ENCODE measurements around the gene SSBP1.
"Not testable (repeated sequence)": the region's sequence is repeated elsewhere in the genome, so short reads cannot be mapped to it uniquely, and the experiment has no call there.

SSBP1 gene

DNA sequence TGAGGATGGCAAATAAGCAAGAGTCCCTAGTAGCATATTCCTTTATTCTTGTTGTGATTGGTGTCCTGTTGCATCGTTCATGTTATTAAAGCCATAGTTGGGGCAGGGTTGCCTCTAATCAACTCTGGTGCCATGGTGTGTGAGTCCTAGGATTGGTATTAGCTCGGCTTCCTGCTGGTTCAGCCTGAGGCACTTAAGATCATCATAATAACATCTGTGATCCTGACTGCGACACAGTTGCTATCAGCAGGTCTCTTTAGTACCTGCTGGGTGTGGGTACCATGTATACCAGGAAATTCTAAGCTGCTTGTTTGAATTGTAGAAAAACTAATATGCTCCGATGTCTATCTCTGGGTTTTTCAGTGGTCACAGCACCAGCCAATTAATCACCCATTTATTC is 28.4 kb upstream of the SSBP1 start:
- no peak for DNase-seq

DNA sequence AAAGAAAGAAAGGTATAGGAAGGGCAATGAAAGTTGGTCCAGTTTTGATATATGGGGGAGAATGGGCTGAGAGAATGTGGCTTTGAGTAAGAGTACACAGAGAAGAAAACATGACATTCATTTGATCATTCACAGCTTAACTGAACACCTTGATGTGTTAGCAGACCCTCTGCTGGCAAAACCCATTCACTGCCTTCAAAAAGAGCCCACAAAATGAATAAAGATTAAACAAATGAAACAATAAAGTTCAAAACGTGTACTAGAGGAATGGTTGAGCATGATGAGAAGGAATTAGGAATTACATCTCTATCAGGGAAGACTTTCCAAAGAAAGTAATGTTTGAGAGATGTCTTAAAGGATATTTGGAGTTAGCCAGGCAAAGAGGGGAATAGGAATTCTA is 27.9 kb upstream of the SSBP1 start:
- DNase-seq: no peak

DNA sequence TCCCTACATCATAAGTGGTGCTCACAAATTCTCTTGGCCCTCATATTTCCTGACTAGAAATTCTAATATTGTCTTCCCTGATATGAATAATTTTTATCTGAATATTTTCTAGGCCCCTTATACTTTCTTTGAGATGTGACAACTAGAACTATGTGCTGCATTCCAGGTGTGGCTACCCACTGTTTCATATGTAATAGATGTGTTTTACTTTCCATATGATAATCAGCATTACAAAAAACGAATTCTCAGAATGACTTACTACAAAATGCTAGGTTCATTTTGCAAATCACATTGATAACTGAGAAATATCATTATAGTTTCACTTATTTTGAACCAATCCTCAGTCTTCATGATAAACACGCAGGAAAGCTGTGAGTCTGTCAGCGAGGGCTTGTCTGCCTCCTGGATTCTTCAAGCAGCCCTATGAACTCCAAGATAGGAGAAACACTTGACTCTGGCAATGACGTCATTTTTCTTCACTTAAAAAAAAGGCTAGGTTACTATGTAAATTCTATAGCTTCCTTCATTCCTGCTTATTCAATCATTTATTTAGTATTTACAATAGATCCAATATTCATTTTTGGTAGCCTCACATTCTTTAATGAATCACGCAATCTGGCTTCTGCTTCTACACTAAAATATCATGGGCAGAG is 25.4 kb upstream of the SSBP1 start:
- no peak for DNase-seq

DNA sequence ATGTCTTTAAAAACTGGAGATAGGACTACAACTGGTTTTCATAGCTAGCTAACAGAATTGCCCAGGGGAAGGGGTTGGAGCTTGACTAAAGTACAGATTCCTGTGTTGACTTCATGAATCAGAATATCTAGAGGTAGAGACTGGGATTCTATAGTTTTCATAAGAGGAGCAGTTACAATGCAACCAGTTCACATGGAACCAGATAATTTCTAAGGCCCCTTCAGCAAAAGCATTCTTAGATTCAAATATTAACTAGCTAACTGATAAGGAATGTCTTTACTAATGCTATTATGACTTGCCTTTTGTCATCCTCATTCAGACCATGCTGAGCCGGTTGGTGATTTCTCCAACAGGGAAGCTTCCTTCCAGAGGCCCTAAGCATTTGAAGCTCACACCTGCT is 24.3 kb upstream of the SSBP1 start:
- no peak for DNase-seq

DNA sequence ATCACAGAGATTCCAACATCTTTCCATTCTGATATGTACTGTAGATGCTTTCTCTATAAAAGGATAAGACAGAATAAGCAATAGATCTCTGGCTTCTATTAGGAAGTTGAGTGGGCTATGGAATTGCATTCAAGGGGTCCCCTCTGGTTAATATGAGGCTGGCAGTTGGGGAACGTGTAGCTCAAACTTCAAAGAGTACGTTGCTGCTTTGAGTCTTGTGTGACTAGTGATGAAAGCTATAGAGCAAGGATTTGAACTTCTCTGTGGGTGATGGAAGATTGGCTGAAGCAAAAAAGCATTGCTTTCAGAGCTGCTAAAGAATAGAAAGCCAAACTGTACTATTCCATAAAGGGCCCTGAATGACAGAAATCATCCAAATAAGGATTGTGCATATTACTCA is 23.6 kb upstream of the SSBP1 start:
- no peak for DNase-seq

DNA sequence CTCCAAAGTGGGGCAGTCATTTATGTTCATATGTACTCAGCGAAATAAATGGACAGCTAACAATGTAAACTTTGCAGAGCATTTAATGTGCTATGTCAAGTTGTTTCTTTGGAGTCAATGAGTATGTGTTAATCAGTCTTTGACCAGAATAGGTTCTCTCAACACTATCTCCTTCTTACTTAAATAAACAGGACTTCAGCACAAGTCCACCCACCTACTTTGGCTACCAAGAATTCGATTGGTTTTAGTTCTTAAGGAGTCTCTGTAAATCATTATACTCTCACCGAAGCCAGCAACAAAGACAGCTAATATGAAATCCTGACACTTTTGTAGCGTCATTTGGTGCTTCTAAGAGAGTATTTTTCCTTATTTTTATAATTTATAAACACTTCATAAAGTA is 23.1 kb upstream of the SSBP1 start:
- DNase-seq: no peak

DNA sequence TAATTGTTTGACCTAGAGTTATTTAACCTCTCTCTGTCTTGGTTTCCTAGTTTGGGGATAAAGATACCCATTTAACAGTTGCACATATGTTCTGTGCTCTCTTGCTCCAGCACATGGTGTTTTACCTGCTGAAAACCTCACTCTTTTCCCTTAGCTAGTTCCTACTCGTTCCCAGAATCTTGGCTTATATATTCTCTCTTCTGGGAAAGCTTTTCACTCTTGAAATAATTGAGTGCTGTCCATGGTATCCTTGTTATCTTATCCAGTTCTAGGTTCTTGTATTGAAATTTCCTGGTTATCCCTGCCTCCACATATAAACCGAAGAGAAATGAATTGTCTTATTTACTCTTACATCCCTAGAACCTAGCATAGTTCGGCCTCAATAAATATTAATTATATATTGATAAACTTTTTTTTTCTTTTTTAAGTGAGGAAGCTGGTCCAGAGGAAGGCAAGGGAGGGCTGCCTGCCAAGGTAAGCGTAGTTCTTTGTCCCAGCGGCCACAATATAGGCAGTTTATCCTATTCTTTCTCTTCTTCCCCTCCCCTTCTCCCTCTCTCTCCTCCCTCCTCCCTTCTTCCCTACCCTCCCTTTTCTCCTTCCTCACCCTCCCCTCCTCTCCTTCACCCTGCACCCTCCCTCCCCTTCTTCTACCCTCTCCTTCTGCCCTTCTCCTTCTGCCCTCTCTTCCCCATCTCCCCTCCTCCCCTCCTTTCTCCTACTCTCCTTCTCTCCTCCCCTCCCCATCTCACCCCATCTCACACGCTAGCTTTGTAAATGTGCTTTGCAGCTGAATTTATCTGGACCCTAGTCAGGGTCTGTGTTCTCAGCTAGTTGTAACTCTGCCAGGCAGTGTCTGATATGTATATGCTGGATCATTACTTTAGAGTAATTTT is 22.1 kb upstream of the SSBP1 start:
- DNase-seq: no peak

DNA sequence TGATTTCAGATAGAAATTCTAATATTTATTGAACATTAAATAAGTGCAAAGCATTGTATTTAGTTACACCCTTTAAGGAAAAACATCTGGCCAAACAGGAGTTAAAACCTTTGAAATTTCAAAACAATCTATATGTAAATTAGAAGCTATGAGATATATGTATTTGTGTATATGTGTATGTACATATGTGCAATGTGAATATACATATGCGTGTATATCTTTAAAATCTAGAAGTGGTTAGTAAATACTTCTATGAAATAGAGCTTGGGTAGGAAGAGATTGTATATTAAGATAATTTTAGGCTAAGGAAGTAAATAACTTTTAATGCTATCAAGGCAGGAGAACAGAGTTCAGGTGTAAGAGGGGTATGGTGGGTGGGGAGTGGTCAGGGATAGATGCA is 20.7 kb upstream of the SSBP1 start:
- no peak for DNase-seq

DNA sequence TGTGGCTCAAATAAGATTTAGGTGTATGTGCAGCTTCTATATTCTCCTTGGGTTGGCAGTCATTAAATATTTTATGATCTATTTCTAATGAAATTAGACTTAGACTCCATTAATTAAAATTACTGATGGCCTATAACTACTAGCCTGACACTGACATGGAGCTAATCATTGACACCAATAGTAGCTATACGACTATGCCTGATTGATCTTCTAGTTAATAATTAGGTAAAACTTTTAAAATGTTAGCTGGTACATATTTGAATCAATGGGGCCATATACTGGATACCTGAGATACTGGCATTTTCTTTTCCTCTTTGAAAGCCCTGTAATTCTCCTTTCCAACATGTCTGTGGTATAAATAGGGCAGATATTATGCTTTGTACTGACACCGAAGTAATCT is 15.6 kb upstream of the SSBP1 start:
- no peak for DNase-seq

DNA sequence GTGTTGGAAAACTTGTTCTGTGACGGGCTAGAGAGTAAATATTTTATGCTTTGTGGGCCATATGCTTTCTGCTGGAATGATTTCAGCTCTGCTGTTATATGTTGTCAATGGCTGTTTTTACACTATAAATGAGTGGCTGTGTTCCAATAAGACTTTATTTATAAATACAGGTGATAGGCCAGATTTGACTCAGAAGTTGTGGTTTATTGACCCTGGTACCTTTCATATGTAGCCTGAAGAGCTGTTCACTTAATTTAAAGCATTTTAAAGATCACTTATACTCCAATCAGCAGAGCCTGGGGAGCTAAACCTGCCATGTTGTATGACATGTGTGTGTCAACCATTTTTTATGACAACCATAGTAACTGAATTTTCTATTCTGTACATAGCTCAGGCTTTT is 9.1 kb upstream of the SSBP1 start:
- DNase-seq: no peak

DNA sequence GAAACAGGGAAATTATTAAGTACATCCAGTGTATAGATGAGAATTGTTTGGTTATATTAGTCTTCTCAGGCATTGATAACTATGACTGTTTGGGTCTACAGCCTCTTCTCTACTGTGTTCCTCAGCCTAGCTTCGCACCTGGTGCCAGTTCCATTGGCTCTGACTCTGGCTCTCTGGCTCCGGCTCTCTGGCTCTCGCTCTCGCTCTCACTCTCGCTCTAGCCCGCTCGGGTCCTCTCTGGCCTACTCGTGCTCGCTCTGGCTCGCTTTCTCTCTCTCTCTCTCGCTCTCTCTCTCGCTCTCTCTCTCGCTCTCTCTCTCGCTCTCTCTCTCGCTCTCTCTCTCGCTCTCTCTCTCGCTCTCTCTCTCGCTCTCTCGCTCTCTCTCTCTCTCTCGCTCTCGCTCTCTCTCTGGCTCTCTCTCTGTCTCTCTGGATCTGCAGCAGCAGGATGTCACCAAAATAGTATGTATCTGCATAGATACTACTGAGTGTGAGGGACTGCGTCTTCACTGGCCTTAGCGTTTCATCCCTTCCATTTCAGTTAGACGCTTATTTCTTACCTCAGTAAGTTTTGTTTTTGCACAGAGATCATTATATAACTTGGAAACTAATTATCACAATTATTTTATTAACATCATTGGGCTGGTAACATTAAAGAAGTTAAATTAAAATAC is 6.5 kb upstream of the SSBP1 start:
- DNase-seq: no peak

DNA sequence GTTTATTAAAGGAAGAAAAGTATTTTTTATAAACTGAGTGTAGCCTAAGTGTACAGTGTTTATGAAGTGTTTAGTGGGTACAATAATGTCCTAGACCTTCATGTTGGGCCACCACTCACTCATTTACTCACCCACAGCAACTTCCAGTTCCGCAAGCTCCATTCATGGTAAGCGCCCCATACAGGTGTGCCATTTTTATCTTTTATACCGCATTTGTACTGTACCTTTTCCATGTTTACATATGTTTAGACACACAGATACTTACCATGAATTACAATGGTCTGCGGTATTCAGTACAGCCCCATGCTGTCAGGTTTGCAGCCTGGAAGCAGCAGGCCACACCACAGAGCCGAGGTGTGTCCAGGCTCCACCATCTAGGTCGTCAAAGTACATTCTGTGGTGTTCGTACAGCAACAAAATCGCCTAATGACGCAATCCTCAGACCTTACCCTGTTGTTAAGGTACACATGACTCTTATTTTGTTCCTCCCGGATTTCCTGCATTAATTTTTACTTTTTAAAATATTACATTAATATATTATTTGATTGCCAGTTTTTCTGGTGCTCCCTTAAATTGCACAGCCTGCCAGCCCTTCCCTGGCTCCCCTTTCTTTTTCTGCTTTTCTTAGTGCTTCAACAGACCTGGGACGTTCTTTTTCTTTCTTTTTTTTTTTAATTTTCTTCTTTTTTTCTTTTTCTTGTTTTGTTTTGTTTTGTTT is 881 bp upstream of the SSBP1 start:
- peak; percentile 18 for DNase-seq

DNA sequence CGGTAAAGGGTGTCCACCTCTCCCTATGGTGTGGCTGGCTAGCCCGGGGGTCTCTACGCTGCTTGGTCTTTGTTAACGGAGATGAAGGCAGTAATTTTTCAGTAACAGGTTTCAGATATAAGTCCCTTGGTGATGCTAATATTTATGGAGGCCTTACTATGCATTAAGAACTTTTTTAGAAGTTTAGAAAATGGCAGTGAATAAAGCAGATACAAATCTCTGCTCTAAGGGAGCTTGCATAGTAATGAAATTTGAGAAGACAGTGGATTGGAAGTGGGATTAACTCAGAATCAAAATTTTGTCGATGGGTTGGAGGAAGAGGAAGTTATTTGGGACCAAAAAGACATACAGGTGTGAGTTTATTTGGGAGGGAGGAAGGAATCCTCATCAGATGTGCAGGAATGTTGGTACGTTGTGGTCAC is 445 bp downstream of the SSBP1 start:
- DNase-seq: no peak

DNA sequence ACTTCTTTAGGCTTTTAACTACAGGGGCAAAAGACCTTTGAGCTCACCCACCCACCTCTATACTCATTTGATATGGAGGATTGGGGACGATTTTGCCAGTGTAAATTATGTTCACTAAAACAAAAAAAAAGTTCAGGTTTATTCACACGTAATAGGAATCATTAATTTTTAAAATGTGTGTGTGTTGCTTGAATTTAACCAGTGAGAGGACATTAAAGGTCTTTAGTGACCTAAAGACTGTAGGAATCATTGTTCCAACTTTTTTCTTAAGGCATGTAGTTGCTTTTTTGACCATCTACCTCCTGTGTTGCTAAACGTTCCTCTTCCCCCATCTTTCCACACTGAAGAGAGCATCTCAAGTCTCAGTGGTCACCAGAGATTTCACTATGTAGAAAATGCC is 1.1 kb downstream of the SSBP1 start:
- DNase-seq: no peak

DNA sequence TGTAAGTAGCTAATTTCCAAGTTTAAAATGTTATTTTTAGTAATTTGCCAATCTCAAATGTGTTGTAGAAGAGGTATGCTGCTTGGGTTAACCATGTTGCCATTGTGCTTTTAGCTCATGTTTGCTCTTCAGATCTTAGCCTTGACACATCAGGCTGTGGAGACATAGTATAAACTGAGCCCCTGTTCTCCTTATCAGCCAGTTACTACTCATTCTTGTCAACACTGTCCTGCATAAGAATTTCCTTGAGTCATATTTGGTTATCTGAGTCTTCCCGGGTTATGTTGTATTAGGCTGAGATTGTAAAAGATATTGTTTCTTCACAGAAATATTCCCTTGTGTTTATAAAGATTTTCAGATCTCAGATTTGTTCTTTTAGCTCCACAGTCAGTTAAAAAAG is 4.1 kb downstream of the SSBP1 start:
- no peak for DNase-seq

DNA sequence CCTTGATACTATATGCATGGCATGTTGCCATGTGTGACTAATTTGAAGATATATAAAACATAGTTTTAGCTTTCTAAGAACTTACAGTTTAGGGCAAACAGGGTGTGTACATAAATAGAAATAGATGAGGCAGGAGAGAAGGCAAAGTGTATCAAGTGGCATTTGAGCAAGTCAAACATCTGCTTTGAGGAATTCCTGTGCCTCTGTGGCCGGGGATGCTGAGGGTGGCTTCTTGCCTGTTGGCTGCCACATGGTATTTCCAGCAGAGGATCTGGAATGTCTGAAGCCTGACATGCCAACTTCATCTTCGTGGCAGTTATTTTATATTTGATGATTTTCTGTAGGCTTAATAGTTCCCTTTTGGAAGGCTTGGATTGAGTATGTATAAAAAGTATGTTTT is 6.0 kb downstream of the SSBP1 start:
- DNase-seq: no peak

DNA sequence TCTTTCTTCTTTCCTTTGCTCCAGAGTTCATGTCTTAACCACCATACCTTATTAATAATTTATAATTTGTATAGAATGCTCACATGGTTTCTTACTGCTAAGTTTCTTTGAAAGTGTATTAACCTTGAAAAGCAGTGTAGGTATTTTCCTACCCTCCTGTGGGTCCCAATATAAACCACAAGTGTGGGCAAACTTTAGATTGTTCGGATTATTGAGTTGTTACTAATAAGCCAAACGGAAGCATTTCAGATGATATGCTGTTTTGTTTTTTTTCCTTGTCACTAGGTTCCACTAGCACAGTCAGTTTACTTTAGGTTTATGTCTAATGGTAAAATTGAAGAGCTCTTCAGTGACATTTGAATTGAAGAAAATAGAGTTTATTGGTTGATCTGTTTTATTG is 10.2 kb downstream of the SSBP1 start:
- no peak for DNase-seq

DNA sequence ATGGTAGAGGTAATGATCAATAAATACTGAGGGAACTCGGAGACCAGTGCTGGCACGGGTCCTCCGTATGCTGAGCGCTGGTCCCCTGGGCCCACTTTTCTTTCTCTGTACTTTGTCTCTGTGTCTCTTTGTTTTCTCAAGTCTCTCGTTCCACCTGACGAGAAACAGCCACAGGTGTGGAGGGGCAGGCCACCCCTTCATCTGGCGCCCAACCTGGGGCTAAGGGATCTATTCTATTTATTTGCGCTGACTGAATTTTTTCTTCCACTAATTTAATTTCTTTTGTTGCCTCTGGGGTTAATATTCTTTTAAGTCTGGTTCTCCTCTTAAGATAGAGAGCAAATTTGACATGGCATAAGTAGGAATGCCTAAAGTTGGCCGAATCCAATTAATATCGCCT is 13.7 kb downstream of the SSBP1 start:
- not testable (repeated sequence) for DNase-seq

DNA sequence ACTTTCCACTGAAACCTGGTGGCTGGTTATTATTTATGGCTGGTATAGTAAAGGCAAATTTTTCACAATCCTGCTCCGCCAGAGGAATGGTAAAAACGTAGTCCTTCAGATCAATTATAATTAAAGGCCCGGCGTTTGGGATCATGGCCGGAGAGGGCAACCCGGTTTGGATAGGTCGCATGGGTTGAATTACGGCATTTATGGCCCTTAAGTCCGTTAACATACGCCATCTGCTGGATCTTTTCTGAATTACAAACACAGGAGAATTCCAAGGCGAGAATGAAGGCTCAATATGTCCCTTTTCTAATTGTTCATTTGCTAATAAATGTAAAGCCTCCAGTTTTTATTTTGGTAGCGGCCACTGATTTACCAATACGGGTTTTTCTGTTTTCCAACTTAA is 14.5 kb downstream of the SSBP1 start:
- no peak for DNase-seq

DNA sequence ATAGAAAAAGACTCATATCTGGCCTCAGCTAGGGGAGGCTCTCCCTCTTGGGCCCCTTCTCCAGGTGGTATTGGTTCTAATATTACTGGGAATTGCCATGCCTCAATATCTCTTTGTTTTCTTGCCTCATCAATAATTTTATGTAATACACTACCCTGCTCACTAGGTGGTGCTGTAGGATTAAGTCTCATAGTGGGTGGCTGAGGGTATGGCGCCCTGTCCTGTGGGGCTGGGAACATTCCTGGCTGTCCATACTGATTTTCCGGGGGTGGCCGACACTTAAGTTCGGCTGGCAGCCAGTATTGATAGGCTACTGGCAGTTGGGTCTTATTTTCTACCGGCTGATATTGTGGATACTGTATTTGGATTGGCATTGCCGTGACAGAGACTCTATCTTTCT is 16.8 kb downstream of the SSBP1 start:
- no peak for DNase-seq

DNA sequence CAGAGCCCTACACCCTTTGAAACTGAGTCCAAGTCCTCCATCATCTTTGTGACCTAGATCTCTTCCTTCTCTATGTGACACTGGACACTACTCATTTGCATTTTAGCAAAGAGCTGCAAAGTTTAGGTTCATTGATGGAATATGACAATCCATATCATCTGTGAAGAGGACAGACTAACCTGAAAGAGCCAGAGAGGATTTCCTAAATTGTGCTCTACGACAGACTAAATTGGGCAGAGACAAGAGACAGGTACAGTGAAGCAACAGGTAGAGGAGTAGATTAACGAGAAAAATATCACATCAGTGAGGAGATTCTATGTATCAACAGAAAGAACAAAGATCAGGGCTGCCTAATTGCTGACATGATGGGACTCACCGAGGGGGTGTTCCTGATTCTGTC is 25.6 kb downstream of the SSBP1 start, which contains the start of gene TAS2R3:
Gene TAS2R3, plus strand, starts transcription at position 301 of the 400 bp plus-strand sequence. Its CDS starts 62 bp downstream, at position 363.
- DNase-seq: no peak

DNA sequence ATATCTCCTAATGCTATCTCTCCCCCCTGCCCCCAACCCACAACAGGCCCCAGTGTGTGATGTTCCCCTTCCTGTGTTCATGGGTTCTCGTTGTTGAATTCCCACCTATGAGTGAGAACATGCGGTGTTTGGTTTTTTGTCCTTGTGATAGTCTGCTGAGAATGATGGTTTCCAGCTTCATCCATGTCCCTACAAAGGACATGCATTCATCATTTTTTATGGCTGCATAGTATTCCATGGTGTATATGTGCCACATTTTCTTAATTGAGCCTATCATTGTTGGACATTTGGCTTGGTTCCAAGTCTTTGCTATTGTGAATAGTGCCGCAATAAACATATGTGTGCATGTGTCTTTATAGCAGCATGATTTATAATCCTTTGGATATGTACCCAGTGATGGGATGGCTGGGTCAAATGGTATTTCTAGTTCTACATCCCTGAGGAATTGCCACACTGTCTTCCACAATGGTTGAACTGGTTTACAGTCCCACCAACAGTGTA is 32.0 kb downstream of the SSBP1 start:
- DNase-seq: not testable (repeated sequence)

DNA sequence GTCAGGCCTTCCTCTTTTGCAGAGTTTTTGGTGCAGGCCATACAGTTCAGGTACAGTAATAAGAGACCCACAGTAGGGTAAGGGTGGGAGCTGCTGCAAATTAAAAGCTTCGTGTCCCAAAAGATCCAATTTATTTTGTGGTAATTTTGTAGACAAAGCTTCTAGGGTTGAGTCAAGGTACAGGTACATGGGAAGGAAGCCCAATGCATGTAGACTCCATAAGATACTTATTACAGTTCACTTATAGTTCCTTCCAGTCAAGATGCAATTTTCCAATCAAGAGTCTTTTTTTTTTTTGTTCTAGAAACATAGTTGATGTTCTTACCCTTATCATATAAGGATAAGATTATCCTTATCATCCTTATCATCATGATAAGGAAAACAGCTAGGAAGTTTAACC is 38.2 kb downstream of the SSBP1 start, which contains the start of gene TAS2R4:
Gene TAS2R4, plus strand, starts transcription at position 301 of the 400 bp plus-strand sequence. CDS start 1,815 bp downstream, outside the sequence.
- DNase-seq: no peak
